ENCODE data around the gene NRARP.

NRARP gene

DNA sequence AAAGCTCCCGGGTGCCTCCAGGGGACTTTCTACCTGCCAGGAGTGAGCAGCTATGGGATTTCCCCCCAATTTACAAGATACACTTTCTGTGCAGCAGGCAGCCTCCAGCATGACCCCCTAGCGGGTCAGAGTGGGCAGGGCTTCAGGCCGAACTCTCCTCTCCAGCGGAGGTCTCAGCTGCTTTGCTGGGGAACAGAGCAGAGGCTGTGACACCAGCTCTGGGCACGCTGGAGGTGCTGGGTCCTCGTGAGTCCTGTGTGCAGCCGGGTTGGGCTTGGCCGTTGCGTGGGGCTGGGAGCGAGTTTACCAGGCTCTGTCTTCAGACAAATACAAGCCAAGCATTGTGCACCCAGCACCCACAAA, 2.9 kb downstream of the NRARP start:
- DNase-seq (ENCODE audit: low read depth, low spot score), result no peak

DNA sequence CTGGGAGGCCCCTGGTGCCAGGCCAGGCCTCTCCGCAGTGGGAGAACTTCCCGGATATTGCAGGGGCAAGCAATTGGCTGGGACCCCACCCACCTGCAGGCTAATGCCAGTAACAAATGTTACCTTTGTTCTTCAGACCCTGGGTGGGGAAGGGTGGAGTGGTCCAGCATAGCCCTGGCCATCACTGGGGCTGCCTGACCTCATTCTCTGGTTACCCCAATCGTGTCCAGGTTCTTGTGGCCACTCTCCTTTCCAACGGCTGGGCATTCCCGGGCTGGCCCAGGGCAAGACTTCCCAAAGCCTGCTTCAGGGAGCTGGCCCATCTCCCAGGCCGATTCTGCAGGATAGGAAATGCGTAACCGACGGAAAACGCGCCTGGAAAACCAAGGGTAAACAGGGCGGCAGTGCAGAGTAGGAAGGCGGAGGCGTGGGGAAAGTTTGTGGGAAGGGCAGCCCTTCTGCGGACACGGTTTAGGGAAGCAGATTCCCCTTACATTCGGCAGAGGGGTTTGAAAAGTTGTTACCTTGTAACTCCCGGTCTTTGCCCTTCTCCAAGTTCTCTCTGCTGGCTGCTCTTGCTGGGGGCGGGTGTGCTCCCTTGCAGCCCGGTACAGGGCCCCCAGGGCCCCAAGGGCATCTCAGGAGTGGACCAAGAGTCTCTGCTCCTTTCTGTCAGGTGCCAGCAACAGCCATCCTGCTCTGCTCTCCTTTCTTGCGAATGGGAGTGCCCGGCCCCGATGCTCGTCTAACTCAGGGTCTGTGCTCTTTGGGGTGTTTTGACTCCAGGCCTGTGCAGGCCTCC, 3.5 kb downstream of the NRARP start:
- no peak for DNase-seq (ENCODE audit: low read depth, low spot score)

DNA sequence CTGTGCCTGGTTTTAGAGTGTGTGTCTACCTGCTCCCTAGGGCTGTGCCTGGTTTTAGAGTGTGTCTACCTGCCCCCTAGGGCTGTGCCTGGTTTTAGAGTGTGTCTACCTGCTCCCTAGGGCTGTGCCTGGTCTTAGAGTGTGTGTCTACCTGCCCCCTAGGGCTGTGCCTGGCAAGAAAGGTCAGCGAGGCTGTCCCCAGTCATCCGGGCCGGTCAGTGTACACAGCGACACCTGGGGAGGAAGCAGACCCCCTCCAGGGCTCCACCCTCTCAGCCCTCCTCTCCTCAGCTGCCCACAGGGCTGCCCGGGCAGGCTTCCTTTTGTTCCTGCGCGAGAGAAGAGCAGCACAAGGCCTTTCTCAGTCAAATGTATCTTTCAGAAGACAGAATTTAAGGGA, 4.1 kb downstream of the NRARP start:
- no peak for DNase-seq (ENCODE audit: low read depth, low spot score)

DNA sequence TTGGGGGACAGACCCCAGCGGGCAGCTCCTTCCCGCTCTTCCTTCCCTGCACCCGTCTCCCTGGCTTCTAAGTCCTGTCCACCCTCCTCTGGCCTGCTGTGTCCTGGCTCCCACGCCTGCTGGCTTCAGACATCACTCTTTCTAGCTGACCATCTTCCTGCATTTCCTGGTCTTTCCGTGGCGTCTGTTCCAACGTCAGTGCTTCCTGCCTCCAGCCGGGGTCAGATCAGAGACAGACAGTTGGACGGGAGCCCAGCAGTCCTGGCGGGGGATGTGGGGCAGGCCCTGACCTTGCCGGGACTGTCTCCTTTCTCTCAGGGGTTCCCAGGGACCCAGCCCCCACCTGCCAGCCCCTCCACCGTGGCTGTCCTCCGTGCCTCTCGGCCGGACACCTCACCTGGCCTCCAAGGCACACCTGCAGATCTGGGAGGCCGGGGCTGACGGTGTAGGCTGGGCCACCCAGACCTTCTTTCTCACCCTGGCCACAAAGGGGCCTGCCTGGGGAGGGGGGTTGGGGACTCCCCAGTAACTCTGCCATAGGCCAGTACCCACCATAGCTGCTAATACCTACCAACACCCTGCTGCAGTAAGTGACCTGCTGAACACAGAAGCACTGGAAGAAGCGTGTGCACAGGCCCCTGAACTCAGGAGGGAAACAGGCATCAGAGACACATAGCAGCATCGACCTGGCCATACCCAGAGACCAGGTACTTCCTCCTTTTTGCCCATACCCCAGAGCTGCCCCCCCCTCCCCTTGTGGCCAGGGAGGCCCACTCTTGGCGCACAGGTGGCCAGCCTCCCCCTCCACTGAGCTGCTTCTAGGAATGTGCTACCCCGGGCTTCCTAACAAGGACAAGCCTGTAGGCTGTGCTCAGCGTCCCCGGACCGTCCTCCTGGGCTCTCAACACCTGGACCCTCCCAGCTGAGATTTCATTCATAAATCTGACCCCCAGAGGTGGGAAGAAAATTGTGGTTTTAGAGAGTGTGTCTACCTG, 5.1 kb downstream of the NRARP start:
- DNase-seq (ENCODE audit: low read depth, low spot score), result no peak

DNA sequence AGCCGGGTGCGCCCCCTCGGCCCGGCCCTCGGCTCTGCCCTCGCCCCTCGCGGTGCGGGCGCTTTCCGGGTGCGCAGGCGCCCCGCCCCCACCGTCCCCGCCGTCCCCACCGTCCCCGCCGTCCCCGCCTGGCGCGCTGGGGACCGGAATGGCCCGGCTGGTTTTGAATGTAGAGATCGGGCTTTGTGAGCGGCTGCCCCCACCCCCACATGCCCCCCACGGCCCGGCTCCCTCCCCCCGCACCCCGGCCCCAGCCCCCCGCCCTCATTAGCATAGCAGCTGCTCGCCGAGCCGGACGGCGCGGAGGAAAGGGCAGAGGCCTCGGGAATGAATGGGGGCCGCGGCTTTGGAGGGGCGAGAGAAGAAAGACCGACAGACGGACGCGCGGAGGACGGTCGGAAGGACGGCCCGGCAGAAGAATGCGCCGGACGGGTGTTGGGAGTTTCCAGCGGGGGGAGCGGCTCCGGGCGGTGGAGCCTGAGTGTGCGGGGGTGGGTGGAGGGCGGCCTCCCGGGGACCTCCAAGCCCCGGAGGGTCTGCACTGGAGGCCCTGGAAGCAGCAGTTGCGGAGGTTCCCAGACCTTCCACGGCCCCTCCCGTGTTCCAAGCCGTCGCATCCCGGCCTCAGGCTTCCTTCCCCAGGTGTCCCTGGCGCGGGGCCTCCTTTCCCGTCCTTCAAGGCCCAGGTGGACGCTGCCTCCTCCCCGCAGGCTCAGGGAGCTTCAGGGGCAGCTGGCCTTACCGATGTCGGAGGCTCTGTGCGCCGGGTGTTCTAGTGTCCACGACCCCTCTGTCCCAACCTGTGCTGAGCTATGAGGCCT, 6.0 kb downstream of the NRARP start:
- no peak for DNase-seq (ENCODE audit: low read depth, low spot score)

DNA sequence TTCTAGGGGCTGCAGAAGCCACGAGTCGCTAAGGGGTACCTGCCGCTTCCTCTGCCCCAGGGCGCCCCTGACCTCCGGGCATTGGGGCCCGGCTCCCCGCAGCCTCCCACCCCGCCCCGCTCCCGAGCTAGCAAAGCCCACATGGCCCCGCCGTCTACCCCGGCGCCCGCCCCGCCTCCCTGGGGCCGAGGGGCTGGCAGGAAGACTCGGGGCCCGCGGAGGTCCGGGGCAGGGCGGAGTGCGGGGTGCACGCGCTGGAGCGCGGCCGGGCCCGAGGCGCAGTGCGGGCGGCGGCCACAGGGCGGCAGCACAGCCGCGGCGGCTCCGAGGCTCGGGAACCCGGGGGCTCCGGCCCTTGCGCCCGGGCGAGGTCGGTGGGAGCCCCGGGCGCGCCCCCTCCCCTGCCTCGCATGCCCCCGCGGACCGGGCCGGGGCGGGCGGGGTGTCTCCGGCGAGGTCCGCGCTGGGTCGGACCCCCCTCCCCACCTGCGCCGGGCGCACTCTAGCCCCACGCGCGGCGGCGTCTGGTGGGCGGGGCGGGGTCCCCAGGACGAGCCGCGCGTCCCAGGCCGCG, 6.7 kb downstream of the NRARP start:
- no peak for DNase-seq (ENCODE audit: low read depth, low spot score)

DNA sequence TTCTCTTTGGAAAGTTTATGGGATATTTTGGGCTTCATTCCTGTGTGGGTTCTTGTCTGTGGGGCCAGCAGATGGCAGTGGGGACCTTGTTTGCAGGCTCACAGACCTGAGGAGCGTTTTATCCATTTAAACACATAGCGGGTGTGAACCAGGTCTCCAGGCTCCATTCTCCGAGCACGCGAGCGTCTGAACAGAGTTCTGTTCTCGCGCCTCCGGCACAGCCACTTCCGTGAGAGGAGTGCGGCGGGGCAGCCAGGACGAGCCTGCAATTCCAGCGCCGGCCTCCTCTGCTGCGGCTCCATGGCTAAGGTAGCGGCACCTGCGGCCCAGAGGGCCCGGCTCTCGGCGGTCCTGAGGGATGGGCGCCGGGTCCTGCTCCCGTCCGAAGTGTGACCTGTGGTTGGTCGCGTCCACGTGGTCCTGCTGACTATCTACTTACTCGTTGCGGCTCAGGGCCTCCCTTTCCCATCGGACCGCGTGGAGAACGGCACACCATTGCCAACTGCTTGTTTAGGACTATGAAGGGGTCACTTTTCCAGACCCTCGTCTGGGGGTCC, 7.3 kb downstream of the NRARP start:
- DNase-seq (ENCODE audit: low read depth, low spot score), result no peak

DNA sequence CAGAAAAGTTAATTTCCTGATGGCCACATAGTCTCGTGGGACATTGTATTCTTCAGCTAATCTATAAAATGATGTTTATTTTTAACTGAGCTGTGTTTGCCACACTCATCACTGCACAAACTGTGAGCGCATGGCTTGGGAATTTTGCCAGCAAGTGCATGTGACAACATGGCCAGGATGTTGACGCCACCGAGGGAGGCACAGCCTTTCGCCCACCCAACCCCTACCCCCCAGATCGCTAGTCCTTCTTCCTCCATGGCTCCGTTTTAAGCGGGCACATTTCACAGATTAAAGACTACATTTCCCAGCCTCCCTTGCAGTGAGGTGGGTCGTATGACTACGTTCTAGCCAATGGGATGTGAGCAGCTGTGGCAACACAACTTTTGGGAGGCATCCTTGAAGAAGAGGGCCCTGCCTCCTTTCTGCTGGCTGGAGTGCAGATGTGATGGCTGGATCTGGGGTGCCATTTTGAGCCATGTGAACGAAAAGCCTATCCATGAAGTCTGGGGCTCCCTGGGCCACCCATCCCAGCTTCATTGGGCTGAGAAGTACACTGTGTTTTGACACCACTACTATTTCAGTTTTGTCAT, 7.9 kb downstream of the NRARP start:
- no peak for DNase-seq (ENCODE audit: low read depth, low spot score)

DNA sequence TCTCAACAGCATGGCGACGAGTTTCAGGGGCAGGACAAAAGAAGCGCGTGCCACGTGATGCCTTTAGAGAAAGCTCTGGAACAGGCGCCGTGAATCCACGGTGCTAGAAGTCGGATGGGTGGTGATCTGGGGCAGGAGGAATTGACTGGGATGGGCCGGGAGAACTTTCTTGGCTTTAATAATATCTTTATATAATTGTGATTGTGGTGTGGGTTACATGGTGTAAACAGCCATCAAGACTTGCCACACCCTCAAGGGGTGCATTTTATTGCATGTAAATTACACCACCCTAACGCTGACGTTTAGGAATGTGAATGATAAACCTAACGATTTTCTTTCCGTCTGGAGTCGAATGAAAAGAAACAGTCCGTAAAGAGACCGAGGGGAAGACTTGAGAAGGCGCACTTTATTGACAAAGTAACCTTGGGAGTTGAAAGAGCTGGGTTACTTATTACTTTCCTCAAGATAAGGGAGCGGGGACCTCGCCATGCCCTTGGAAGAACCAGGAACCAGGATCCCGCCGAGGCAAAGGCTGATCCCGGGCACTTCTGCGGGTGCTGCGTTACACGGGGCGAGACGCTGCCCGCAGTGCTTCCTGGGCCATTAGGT, 8.5 kb downstream of the NRARP start:
- DNase-seq (ENCODE audit: low read depth, low spot score), result no peak

DNA sequence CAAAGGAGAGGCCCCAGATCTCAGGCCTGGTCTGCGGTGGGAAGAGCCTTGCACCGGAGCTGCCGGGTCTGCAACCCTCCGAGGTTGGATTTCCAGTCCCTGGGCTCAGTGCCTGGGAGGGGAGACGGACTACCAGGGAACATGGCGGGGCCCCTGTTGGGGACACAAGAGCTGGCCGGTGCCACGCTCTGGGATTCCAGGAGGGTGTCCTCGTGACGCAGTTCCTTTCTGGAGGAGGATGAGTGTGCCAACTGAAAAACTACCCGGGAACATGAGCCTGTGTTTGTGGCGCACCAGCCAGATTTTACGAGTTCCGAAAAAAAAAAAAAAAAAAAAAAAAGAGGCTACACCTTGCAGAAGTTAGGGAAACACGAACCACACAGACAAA, 9.0 kb downstream of the NRARP start:
- DNase-seq (ENCODE audit: low read depth, low spot score), result no peak

DNA sequence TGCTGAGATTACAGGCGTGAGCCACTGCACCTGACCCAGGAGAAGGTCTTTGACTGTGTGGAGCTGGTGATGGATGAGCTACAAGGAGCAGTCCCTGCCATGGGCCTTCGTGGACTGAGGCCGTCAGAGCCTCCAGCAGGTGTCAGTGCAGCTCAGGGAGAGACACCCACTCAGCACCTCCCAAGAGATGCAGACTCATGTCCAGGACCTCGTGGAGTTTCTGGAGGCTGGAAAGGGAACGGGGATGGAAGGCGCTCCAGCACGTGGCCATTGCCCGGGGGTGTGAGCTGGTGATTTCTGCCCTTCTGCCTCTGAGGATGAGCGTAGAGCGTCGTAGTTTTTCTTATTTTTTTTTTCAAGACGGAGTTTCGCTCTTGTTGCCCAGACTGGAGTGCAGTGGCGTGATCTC, 15.1 kb downstream of the NRARP start:
- DNase-seq (ENCODE audit: low read depth, low spot score), result peak; percentile 83

DNA sequence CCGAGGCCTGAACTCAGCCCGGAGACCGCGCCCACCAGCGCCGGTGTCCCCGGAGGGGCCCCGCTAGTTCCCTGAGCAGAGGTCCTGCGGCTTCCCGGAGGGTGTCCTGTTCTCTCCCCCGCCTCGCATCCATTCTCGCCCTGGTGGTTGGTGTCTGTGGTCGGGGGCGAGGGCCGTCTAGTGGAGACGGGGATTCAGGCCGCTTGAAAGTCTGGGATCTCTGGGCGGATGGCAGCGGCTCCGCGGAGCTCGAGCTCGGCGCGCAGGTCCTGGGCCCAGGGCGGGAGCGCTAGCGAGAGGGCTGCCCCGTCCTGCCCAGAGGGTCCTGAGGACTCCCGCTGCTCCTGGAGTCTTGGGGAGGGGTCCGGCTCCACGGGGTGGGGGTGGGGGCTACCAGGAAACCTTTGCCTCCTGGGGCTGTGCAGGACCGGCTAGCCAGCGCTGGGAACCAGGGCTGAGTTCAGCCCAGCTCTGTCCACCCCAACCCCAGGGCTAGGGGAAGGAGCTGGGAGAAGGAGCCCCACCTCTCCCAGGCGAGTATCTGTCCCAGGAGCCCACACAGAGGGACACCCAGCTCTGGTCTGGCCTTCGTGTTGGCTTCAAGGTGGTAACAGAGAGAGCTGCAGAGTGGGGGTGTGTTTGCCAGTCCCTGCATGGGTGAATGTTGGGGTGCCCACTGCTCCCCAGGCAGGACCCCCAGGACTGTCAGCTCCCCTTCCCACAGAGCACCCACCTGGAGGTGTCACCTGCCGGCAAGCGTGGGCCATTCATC, 20.5 kb downstream of the NRARP start:
- peak; percentile 52 for DNase-seq (ENCODE audit: low read depth, low spot score)

DNA sequence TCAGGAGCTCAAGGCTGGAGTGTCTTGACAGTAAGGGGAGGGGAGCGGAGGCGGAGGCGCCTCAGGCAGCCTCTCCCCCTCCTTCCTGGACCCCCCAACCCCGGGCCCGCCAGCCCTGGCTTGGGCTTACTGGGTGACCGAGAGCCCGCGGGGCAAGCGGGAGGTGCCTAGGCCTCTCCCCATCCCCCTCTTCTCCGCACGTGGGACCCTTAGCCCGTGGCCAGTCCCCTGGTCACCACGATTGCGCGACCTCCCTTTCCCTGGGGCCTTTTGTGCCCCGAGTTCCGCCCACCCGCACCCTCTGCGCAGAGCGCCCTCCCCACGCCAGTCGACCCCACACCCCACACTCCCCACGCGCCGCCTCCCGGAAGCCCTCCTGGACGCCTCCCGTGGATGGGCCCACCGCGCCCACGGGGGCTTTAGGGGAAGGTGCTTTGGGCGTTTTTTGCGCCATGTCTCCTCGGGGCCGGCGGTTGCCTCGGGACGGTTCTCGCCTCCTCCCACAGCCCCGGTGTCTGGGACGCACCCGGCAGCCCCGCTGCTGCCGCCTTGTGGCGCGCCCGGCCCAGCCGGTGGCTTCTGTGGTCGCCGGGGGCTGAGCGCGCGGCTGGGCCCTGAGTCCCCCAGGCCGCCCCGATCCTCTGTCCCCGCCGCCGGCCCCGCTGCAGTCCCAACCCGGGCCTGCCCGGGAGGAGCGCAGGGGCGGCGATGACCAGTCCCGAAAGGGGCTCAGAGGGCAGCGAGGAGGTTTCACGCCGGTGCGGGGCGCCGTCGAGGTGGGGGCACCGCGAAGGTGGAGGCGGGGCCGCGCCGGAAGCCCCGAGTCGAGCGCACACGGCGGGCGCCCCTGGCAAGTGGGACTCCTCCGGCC, 21.4 kb downstream of the NRARP start:
- DNase-seq (ENCODE audit: low read depth, low spot score), result peak; percentile 37

DNA sequence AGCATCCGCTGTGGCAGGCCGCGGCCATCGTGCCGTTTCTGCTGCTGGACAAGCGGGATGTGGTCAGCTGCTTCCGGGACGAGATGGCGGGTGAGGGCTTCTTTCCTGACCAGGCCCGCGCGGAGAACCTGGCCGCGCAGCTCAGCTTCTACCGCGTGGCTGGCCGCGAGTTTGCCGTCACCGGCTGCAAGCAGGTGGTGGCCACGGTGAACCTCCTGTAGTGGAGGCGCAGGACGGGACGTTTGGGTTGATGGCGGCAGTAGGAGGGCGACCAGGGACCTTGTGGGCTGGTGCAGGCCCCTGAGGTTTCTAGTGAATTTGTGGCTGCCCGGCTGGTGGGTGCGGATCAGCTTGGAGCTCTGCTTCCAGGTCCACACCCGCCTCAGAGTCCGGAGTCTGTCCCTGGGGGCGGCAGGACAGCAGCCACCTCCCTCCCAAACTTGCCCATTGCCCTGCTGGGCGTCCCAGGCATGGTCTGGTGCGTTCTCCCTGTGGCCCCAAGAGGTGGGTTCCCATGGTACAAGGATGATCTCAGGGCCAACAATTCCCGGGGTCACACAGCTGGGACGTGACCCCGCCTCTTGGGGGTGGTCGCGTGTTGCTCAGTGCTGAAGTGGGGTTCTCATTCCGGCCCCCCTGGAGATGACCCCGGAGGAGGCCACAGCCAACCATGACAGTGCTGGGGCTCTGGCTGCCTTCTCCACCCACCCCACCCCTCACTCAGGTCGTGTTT, 22.2 kb downstream of the NRARP start:
- no peak for DNase-seq (ENCODE audit: low read depth, low spot score)

DNA sequence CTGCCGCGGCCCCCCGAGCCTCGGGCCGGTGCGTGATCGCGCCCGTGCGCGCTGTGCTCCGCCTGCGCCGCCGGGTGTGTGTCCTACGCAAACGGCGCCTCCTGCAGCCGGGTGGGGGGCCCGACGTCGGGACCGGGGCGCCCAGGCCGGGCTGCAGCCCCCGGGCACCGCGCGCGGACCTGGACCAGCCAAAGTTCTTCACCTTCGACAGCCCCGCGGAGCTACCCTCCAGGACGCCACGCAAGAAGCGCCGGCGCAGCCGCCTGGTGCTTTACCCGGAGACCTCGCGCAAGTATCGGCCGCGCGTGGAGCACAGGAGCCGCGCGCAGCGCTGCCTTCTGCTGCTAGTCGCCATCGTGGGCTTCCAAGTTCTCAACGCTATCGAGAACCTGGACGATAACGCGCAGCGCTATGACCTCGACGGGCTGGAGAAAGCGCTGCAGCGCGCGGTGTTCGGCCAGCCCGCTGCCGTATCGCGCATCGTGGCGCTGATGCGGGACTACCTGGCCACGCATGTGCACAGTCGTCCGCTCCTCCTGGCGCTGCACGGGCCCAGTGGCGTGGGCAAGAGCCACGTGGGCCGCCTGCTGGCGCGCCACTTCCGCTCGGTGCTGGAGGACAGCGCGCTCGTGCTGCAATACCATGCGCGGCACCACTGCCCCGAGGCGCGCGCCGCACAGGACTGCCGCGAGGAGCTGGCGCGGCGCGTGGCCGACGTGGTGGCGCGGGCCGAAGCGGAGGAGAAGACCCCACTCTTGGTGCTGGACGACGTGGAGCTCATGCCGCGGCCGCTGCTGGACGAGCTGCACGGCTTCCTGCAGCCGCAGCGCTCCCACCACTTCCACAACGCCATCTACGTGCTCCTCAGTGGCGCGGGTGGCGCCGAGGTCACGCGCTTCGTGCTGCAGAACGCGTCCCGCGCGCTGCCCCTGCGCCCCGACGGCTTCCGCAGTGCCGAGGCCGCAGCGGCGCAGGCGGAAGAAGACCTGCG, 23.1 kb downstream of the NRARP start:
- DNase-seq (ENCODE audit: low read depth, low spot score), result peak; percentile 30

DNA sequence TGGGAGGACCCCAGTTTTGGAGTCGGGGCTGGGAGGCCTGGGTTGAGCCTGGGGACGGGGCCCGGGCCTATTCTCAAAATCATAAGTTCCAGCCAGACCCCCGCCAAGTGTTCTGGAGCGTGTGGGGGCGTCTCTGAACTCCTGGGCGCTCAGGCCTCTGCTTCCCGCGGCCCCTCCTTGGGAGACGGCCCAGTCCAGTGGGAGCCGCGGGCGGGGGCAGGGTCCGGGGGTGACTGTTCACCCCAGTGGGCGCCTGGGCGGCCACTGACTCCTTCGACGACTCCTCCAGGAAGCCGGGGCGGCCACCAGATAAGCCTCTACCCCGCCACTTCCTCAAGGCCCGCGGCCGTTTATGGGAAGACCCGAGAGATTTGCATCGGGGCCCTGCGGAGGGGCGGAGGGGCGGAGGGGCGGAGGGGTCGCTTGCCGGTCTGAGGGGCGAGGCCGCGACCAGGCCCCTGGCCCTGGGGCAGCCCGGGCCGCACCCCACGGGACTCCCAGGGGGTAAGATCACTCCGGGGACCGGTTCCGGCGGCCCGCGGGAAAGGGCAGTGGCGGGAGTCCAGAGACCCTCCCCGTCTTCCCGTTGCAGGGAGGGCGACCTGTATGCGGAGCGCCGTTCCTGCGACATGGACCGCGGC, 23.9 kb downstream of the NRARP start:
- no peak for DNase-seq (ENCODE audit: low read depth, low spot score)

Data from ELF-1 (cell line).